WTC11 (cell line): Measurements from ENCODE around the gene FAF1. TPM values are rescaled to one million over a fixed set of nuclear protein-coding genes. Genes with fewer than 3 reads are reported as not detected.

Source experiments
- ATAC-seq: fragments of 200-7000 bp; cut with Tn5 transposase; 2 replicates; pipeline ENCODE4 v1.10.0; 2021; ENCODE audit warnings: mild to moderate bottlenecking, moderate library complexity
- CTCF ChIA-PET: fragments of 300-600 bp; sonication (Branson Sonifier 250); formaldehyde crosslinking; loops from one replicate; lab custom pipeline; 2021; ENCODE audit warnings: antibody characterized with exemption; lab: Charles Lee
- POLR2A ChIA-PET: fragments of 350-600 bp; sonication (Branson Sonifier 250); formaldehyde crosslinking; loops from one replicate; lab custom pipeline; 2021; ENCODE audit warnings: antibody characterized with exemption; lab: Charles Lee
- DNase-seq: peaks from one replicate; pipeline ENCODE4 v3.0.0; 2021; ENCODE audit warnings: low spot score
- H3K27ac Mint-ChIP-seq: 2 replicates; pipeline ENCODE4 v1.8.0; 2021; ENCODE audit warnings: mixed read lengths
- H3K27me3 Mint-ChIP-seq: 2 replicates; pipeline ENCODE4 v1.8.0; 2021; ENCODE audit warnings: low read depth, mild to moderate bottlenecking, moderate library complexity, mixed read lengths
- H3K36me3 Mint-ChIP-seq: 2 replicates; pipeline ENCODE4 v1.8.0; 2021; ENCODE audit warnings: mixed read lengths
- H3K4me1 Mint-ChIP-seq: 2 replicates; pipeline ENCODE4 v1.8.0; 2022; ENCODE audit warnings: mixed read lengths
- H3K4me3 Mint-ChIP-seq: 2 replicates; pipeline ENCODE4 v1.8.0; 2021; ENCODE audit warnings: mild to moderate bottlenecking, moderate library complexity, mixed read lengths
- H3K9me3 Mint-ChIP-seq: 2 replicates; pipeline ENCODE4 v1.8.0; 2021; ENCODE audit warnings: mixed read lengths
- ATF1 ChIP-seq: sonication (generic); formaldehyde crosslinking; IDR thresholded peaks from 2 replicates; pipeline ENCODE4 v1.8.1; 2023; ENCODE audit warnings: mild to moderate bottlenecking, moderate library complexity, missing genetic modification reagents
- CBFB ChIP-seq: sonication (generic); formaldehyde crosslinking; IDR thresholded peaks from 2 replicates; pipeline ENCODE4 v1.8.1; 2022; ENCODE audit warnings: mild to moderate bottlenecking, low read depth, missing genetic modification reagents
- CREM ChIP-seq: sonication (generic); formaldehyde crosslinking; IDR thresholded peaks from 2 replicates; pipeline ENCODE4 v1.8.1; 2022; ENCODE audit warnings: mild to moderate bottlenecking, missing genetic modification reagents, moderate library complexity
- ETV6 ChIP-seq: sonication (generic); formaldehyde crosslinking; IDR thresholded peaks from 2 replicates; pipeline ENCODE4 v1.8.1; 2022; ENCODE audit warnings: mild to moderate bottlenecking, missing genetic modification reagents
- MXD4 ChIP-seq: fragments of 250-450 bp; sonication (Bioruptor Pico); IDR thresholded peaks from 2 replicates; pipeline ENCODE4 v1.8.0; 2021; ENCODE audit warnings: mild to moderate bottlenecking, moderate library complexity, borderline replicate concordance
- MYBL2 ChIP-seq: sonication (generic); formaldehyde crosslinking; IDR thresholded peaks from 2 replicates; pipeline ENCODE4 v1.8.1; 2023; ENCODE audit warnings: mild to moderate bottlenecking, moderate library complexity, missing genetic modification reagents
- NFATC4 ChIP-seq: fragments of 250-450 bp; sonication (Bioruptor Pico); IDR thresholded peaks from 2 replicates; pipeline ENCODE4 v1.9.0; 2021; ENCODE audit warnings: mild to moderate bottlenecking
- NFE2L1 ChIP-seq: sonication (generic); formaldehyde crosslinking; IDR thresholded peaks from 2 replicates; pipeline ENCODE4 v1.8.1; 2023; ENCODE audit warnings: missing genetic modification reagents
- SP1 ChIP-seq: sonication (generic); formaldehyde crosslinking; conservative IDR thresholded peaks from 2 replicates; pipeline ENCODE4 v1.8.1; 2022; ENCODE audit warnings: missing genetic modification reagents
- TCF7 ChIP-seq: sonication (generic); formaldehyde crosslinking; IDR thresholded peaks from 2 replicates; pipeline ENCODE4 v1.8.0; 2022; ENCODE audit warnings: mild to moderate bottlenecking, low read depth, missing genetic modification reagents, moderate library complexity
- ZNF138 ChIP-seq: sonication (generic); formaldehyde crosslinking; conservative IDR thresholded peaks from 2 replicates; pipeline ENCODE4 v1.8.1; 2022; ENCODE audit warnings: mild to moderate bottlenecking, moderate library complexity, missing genetic modification reagents
- ZNF416 ChIP-seq: fragments of 250-450 bp; sonication (Bioruptor Pico); IDR thresholded peaks from 2 replicates; pipeline ENCODE4 v1.9.0; 2021; ENCODE audit warnings: mild to moderate bottlenecking, inconsistent platforms
- total RNA-seq: library from RNA; stranded (reverse); gene quantifications from 3 replicates; pipeline ENCODE4 v1.2.3, GENCODE V29; 2021
- TF ChIP-seq, protein P1 (sequence below): sonication (generic); formaldehyde crosslinking; IDR thresholded peaks from 2 replicates; pipeline ENCODE4 v1.8.0; 2022; ENCODE audit warnings: missing genetic modification reagents
- TF ChIP-seq, protein P2 (sequence below): sonication (generic); formaldehyde crosslinking; IDR thresholded peaks from 2 replicates; pipeline ENCODE4 v1.8.0; 2022; ENCODE audit warnings: mild to moderate bottlenecking, missing genetic modification reagents
- TF ChIP-seq, protein P3 (sequence below): sonication (generic); formaldehyde crosslinking; IDR thresholded peaks from 2 replicates; pipeline ENCODE4 v1.8.1; 2022; ENCODE audit warnings: missing genetic modification reagents, borderline replicate concordance
- TF ChIP-seq, protein P4 (sequence below): sonication (generic); formaldehyde crosslinking; conservative IDR thresholded peaks from 2 replicates; pipeline ENCODE4 v1.8.1; 2023; ENCODE audit warnings: mild to moderate bottlenecking, low read depth, missing genetic modification reagents, moderate library complexity
- TF ChIP-seq, protein P5 (sequence below): sonication (generic); formaldehyde crosslinking; IDR thresholded peaks from 2 replicates; pipeline ENCODE4 v1.8.1; 2022; ENCODE audit warnings: low read depth, mild to moderate bottlenecking, moderate library complexity, missing genetic modification reagents, borderline replicate concordance
- TF ChIP-seq, protein P6 (sequence below): sonication (generic); formaldehyde crosslinking; IDR thresholded peaks from 2 replicates; pipeline ENCODE4 v1.8.1; 2023; ENCODE audit warnings: mild to moderate bottlenecking, missing genetic modification reagents
- TF ChIP-seq, protein P7 (sequence below): fragments of 200-600 bp; IDR thresholded peaks from 2 replicates; pipeline ENCODE4 v1.8.0; 2022; ENCODE audit warnings: antibody characterized with exemption
- TF ChIP-seq, protein P8 (sequence below): sonication (generic); formaldehyde crosslinking; IDR thresholded peaks from 2 replicates; pipeline ENCODE4 v1.8.1; 2022; ENCODE audit warnings: mild to moderate bottlenecking, missing genetic modification reagents, moderate library complexity, borderline replicate concordance
- TF ChIP-seq, protein P9 (sequence below): sonication (generic); formaldehyde crosslinking; IDR thresholded peaks from 2 replicates; pipeline ENCODE4 v1.8.1; 2023; ENCODE audit warnings: mild to moderate bottlenecking, missing genetic modification reagents, moderate library complexity

FAF1 gene
- total RNA-seq, 1 experiment from 2014 or later: 53.5 TPM

DNA sequence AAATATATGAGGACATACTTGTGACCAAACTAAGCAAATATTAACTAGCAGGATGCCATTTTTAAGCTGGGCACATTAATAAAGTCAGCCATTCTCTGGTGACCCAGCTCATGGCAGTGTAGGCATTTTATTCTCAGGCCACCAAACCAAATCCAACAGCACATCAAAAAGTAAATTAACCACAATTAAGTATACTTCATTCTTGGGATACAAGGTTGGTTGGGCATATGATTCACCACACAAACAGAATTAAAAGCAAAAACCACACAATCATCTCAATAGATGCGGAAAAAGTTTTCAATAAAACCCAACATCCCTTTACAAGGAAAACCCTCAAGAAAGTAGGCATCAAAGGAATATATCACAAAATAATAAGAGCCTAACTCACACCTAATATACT lies 101.3 kb downstream of the FAF1 start (continued):
- TF ChIP-seq, protein P1, sequence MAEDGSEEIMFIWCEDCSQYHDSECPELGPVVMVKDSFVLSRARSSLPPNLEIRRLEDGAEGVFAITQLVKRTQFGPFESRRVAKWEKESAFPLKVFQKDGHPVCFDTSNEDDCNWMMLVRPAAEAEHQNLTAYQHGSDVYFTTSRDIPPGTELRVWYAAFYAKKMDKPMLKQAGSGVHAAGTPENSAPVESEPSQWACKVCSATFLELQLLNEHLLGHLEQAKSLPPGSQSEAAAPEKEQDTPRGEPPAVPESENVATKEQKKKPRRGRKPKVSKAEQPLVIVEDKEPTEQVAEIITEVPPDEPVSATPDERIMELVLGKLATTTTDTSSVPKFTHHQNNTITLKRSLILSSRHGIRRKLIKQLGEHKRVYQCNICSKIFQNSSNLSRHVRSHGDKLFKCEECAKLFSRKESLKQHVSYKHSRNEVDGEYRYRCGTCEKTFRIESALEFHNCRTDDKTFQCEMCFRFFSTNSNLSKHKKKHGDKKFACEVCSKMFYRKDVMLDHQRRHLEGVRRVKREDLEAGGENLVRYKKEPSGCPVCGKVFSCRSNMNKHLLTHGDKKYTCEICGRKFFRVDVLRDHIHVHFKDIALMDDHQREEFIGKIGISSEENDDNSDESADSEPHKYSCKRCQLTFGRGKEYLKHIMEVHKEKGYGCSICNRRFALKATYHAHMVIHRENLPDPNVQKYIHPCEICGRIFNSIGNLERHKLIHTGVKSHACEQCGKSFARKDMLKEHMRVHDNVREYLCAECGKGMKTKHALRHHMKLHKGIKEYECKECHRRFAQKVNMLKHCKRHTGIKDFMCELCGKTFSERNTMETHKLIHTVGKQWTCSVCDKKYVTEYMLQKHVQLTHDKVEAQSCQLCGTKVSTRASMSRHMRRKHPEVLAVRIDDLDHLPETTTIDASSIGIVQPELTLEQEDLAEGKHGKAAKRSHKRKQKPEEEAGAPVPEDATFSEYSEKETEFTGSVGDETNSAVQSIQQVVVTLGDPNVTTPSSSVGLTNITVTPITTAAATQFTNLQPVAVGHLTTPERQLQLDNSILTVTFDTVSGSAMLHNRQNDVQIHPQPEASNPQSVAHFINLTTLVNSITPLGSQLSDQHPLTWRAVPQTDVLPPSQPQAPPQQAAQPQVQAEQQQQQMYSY (CRISPR knock-in tag): no peak
- TF ChIP-seq, protein P2, sequence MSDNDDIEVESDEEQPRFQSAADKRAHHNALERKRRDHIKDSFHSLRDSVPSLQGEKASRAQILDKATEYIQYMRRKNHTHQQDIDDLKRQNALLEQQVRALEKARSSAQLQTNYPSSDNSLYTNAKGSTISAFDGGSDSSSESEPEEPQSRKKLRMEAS (CRISPR knock-in tag): no peak
- no peak for TF ChIP-seq ATF1
- no peak for TF ChIP-seq TCF7 (CRISPR knock-in tag)
- TF ChIP-seq, protein P3, sequence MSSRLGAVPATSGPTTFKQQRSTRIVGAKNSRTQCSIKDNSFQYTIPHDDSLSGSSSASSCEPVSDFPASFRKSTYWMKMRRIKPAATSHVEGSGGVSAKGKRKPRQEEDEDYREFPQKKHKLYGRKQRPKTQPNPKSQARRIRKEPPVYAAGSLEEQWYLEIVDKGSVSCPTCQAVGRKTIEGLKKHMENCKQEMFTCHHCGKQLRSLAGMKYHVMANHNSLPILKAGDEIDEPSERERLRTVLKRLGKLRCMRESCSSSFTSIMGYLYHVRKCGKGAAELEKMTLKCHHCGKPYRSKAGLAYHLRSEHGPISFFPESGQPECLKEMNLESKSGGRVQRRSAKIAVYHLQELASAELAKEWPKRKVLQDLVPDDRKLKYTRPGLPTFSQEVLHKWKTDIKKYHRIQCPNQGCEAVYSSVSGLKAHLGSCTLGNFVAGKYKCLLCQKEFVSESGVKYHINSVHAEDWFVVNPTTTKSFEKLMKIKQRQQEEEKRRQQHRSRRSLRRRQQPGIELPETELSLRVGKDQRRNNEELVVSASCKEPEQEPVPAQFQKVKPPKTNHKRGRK (CRISPR knock-in tag): no peak
- no peak for TF ChIP-seq NFE2L1 (CRISPR knock-in tag)
- TF ChIP-seq, protein P4, sequence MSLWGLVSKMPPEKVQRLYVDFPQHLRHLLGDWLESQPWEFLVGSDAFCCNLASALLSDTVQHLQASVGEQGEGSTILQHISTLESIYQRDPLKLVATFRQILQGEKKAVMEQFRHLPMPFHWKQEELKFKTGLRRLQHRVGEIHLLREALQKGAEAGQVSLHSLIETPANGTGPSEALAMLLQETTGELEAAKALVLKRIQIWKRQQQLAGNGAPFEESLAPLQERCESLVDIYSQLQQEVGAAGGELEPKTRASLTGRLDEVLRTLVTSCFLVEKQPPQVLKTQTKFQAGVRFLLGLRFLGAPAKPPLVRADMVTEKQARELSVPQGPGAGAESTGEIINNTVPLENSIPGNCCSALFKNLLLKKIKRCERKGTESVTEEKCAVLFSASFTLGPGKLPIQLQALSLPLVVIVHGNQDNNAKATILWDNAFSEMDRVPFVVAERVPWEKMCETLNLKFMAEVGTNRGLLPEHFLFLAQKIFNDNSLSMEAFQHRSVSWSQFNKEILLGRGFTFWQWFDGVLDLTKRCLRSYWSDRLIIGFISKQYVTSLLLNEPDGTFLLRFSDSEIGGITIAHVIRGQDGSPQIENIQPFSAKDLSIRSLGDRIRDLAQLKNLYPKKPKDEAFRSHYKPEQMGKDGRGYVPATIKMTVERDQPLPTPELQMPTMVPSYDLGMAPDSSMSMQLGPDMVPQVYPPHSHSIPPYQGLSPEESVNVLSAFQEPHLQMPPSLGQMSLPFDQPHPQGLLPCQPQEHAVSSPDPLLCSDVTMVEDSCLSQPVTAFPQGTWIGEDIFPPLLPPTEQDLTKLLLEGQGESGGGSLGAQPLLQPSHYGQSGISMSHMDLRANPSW (CRISPR knock-in tag): no peak
- TF ChIP-seq, all 79 proteins: peak for 0

DNA sequence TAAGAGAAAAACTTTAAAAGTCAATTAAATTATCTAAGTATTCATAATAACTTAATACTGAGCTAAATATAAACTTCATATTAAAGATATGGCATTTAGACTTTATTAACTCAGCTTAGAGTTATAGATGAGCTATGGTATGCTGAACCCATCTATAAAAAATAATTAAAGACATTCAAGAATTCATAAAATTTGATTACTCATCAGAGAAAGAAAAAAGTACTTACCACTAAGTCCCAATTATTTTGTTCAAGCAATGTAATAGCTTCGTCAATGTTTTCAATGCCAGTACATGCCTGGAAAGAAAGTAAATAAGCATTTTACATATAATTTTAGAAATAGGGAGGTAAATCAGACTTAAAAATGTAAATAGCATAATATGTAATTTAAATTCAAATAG lies 102.4 kb downstream of the FAF1 start:
- no peaks in the 10 kb centered on the region for H3K4me1 Mint-ChIP-seq
- H3K27ac Mint-ChIP-seq: no peak overlapping the region
- no peak for ATAC-seq
- peaks cover 31% of the 10 kb centered on the region for H3K9me3 Mint-ChIP-seq
- H3K36me3 Mint-ChIP-seq: peaks cover 23% of the 10 kb centered on the region
- POLR2A ChIA-PET: no interaction called here
- H3K4me3 Mint-ChIP-seq: no peak overlapping the region
- CTCF ChIA-PET: interaction anchor here (1.6 kb wide), 1 partner anchor 15 kb away, joined by 7 read pairs; no protein-coding TSS in a partner anchor
- H3K27me3 Mint-ChIP-seq: no peaks in the 10 kb centered on the region
- DNase-seq: no peak
- TF ChIP-seq ETV6 (CRISPR knock-in tag) (no peak), ZNF416 (CRISPR knock-in tag) (no peak), NFE2L1 (CRISPR knock-in tag) (no peak), ZNF138 (CRISPR knock-in tag) (no peak), NFATC4 (CRISPR knock-in tag) (no peak), MXD4 (CRISPR knock-in tag) (no peak), CBFB (CRISPR knock-in tag) (no peak), MYBL2 (CRISPR knock-in tag) (no peak), SP1 (no peak), CREM (CRISPR knock-in tag) (no peak)
- TF ChIP-seq, protein P5, sequence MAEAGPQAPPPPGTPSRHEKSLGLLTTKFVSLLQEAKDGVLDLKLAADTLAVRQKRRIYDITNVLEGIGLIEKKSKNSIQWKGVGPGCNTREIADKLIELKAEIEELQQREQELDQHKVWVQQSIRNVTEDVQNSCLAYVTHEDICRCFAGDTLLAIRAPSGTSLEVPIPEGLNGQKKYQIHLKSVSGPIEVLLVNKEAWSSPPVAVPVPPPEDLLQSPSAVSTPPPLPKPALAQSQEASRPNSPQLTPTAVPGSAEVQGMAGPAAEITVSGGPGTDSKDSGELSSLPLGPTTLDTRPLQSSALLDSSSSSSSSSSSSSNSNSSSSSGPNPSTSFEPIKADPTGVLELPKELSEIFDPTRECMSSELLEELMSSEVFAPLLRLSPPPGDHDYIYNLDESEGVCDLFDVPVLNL (CRISPR knock-in tag): no peak
- TF ChIP-seq, protein P6, sequence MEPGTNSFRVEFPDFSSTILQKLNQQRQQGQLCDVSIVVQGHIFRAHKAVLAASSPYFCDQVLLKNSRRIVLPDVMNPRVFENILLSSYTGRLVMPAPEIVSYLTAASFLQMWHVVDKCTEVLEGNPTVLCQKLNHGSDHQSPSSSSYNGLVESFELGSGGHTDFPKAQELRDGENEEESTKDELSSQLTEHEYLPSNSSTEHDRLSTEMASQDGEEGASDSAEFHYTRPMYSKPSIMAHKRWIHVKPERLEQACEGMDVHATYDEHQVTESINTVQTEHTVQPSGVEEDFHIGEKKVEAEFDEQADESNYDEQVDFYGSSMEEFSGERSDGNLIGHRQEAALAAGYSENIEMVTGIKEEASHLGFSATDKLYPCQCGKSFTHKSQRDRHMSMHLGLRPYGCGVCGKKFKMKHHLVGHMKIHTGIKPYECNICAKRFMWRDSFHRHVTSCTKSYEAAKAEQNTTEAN: no peak
- TF ChIP-seq, protein P7, sequence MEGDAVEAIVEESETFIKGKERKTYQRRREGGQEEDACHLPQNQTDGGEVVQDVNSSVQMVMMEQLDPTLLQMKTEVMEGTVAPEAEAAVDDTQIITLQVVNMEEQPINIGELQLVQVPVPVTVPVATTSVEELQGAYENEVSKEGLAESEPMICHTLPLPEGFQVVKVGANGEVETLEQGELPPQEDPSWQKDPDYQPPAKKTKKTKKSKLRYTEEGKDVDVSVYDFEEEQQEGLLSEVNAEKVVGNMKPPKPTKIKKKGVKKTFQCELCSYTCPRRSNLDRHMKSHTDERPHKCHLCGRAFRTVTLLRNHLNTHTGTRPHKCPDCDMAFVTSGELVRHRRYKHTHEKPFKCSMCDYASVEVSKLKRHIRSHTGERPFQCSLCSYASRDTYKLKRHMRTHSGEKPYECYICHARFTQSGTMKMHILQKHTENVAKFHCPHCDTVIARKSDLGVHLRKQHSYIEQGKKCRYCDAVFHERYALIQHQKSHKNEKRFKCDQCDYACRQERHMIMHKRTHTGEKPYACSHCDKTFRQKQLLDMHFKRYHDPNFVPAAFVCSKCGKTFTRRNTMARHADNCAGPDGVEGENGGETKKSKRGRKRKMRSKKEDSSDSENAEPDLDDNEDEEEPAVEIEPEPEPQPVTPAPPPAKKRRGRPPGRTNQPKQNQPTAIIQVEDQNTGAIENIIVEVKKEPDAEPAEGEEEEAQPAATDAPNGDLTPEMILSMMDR: no peak
- TF ChIP-seq, protein P8, sequence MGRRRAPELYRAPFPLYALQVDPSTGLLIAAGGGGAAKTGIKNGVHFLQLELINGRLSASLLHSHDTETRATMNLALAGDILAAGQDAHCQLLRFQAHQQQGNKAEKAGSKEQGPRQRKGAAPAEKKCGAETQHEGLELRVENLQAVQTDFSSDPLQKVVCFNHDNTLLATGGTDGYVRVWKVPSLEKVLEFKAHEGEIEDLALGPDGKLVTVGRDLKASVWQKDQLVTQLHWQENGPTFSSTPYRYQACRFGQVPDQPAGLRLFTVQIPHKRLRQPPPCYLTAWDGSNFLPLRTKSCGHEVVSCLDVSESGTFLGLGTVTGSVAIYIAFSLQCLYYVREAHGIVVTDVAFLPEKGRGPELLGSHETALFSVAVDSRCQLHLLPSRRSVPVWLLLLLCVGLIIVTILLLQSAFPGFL (CRISPR knock-in tag): no peak
- TF ChIP-seq, protein P9, sequence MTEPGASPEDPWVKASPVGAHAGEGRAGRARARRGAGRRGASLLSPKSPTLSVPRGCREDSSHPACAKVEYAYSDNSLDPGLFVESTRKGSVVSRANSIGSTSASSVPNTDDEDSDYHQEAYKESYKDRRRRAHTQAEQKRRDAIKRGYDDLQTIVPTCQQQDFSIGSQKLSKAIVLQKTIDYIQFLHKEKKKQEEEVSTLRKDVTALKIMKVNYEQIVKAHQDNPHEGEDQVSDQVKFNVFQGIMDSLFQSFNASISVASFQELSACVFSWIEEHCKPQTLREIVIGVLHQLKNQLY (CRISPR knock-in tag): no peak
- TF ChIP-seq, protein P2 (CRISPR knock-in tag): no peak
